ENCODE results near the gene MANSC4. TPM values are rescaled to one million over a fixed set of nuclear protein-coding genes. Genes with fewer than 3 reads are reported as not detected.
A peak's percentile ranks its signal among the peaks of the same experiment; 100 is the strongest.

Gene MANSC4
- total RNA-seq, 2 donors from 2014 or later, result not detected

GRCh38 chr12:27787559-27787958 lies 7.5 kb upstream of the MANSC4 start:
- Histone ChIP-seq H3K9me3 (no peaks in the 10 kb centered on the region), H3K4me3 (no peak overlapping the region), H3K36me3 (peaks cover 12% of the 10 kb centered on the region), H3K27me3 (no peaks in the 10 kb centered on the region), H3K4me1 (peaks cover 0 to 7% of the 10 kb centered on the region in 2 donors), H3K27ac (no peak overlapping the region)
- TF ChIP-seq, protein P1, sequence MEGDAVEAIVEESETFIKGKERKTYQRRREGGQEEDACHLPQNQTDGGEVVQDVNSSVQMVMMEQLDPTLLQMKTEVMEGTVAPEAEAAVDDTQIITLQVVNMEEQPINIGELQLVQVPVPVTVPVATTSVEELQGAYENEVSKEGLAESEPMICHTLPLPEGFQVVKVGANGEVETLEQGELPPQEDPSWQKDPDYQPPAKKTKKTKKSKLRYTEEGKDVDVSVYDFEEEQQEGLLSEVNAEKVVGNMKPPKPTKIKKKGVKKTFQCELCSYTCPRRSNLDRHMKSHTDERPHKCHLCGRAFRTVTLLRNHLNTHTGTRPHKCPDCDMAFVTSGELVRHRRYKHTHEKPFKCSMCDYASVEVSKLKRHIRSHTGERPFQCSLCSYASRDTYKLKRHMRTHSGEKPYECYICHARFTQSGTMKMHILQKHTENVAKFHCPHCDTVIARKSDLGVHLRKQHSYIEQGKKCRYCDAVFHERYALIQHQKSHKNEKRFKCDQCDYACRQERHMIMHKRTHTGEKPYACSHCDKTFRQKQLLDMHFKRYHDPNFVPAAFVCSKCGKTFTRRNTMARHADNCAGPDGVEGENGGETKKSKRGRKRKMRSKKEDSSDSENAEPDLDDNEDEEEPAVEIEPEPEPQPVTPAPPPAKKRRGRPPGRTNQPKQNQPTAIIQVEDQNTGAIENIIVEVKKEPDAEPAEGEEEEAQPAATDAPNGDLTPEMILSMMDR (IDR thresholded peaks at IDR 0.05), result no peak
- DNase-seq (ENCODE audit: low spot score), result no peak

GRCh38 chr12:27785882-27786570 lies 6.0 kb upstream of the MANSC4 start:
- DNase-seq (ENCODE audit: low spot score), result no peak
- Histone ChIP-seq H3K4me1 (peaks cover 0 to 22% of the 10 kb centered on the region in 2 donors), H3K4me3 (no peak overlapping the region), H3K27ac (no peak overlapping the region), H3K9me3 (no peaks in the 10 kb centered on the region), H3K27me3 (no peaks in the 10 kb centered on the region), H3K36me3 (no peaks in the 10 kb centered on the region)
- TF ChIP-seq, protein P1 (IDR thresholded peaks at IDR 0.05), result no peak

GRCh38 chr12:27782481-27782880 lies 2.4 kb upstream of the MANSC4 start:
- no peak for DNase-seq (ENCODE audit: low spot score)
- no peaks in the 10 kb centered on the region for H3K36me3 ChIP-seq
- no peak overlapping the region for H3K4me3 ChIP-seq
- H3K4me1 ChIP-seq, result peaks cover 0 to 30% of the 10 kb centered on the region in 2 donors
- H3K27me3 ChIP-seq, result no peaks in the 10 kb centered on the region
- H3K9me3 ChIP-seq, result no peaks in the 10 kb centered on the region
- H3K27ac ChIP-seq, result no peak overlapping the region
- TF ChIP-seq, protein P1 (IDR thresholded peaks at IDR 0.05), result no peak

- Histone ChIP-seq H3K4me3 (peak overlapping the region; percentile 3 to 6), H3K36me3 (no peaks in the 10 kb centered on the region), H3K9me3 (no peaks in the 10 kb centered on the region), H3K27ac (peak overlapping the region; percentile 88 to 97), H3K4me1 (peaks cover 0 to 30% of the 10 kb centered on the region in 2 donors), H3K27me3 (no peaks in the 10 kb centered on the region)
- TF ChIP-seq, protein P1 (IDR thresholded peaks at IDR 0.05), result no peak
- DNase-seq (ENCODE audit: low spot score), result no peak
Observed at GRCh38 chr12:27781680-27782079, 1.6 kb upstream of the MANSC4 start.

DNA sequence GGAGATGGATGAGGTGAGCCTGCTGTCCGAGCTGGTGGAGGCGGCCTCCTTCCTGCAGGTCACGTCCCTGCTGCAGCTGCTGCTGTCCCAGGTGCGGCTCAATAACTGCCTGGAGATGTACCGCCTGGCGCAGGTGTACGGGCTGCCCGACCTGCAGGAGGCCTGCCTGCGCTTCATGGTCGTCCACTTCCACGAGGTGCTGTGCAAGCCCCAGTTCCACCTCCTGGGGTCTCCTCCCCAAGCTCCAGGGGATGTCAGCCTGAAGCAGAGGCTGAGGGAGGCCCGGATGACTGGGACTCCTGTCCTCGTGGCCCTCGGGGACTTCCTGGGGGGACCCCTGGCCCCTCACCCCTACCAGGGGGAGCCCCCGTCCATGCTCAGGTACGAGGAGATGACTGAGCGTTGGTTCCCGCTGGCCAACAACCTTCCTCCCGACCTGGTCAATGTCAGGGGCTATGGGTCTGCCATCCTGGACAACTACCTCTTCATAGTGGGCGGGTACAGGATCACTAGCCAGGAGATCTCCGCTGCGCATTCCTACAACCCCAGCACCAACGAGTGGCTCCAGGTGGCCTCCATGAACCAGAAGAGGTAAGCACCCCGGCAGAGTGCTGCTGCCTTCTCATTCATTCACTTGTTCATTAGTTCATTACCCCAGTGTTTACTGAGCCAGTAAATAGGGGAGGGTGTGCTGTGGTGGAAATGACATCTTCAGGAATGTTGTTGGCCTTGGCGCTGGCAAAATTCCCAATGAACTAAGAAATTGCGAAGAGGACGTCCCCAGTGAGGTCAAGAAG lies 774 bp upstream of the MANSC4 start:
- TF ChIP-seq, protein P1 (IDR thresholded peaks at IDR 0.05), result no peak
- Histone ChIP-seq H3K9me3 (no peaks in the 10 kb centered on the region), H3K36me3 (no peaks in the 10 kb centered on the region), H3K4me1 (peaks cover 0 to 30% of the 10 kb centered on the region in 2 donors), H3K27me3 (no peaks in the 10 kb centered on the region), H3K27ac (peak overlapping the region; percentile 88 to 97), H3K4me3 (peak overlapping the region; percentile 79 to 82)
- peak; percentile 75 for DNase-seq (ENCODE audit: low spot score)
